HCT116 (cell line): Measurements from ENCODE around the gene ELFN1. TPM values are rescaled to one million over a fixed set of nuclear protein-coding genes. Genes with fewer than 3 reads are reported as not detected.

Experiments
- ATAC-seq: fragments of 200-7000 bp; cut with Tn5 transposase; 2 replicates; pipeline ENCODE4 v1.9.1; 2020; ENCODE audit warnings: mild to moderate bottlenecking, moderate library complexity
- BruUV-seq: library from RNA; stranded (reverse); fragments of 400-500 nt; replicated peaks from 2 replicates; lab custom pipeline; 2021; lab: Mats Ljungman, UMichigan
- CTCF ChIA-PET: fragments of 300-600 bp; sonication (Branson Sonifier 250); formaldehyde crosslinking; loops from one replicate; lab custom pipeline; 2021; ENCODE audit warnings: antibody characterized with exemption; lab: Charles Lee
- POLR2A ChIA-PET: fragments of 300-600, 350-600 bp; sonication (Branson Sonifier 250); formaldehyde crosslinking; loops from one replicate; lab custom pipeline; 2021; ENCODE audit warnings: antibody characterized with exemption; lab: Charles Lee
- RAD21 ChIA-PET, 2 experiments: fragments of 300-600 bp; sonication (Branson Sonifier 250); formaldehyde crosslinking; loops; one replicate each; lab custom pipeline; 2023; ENCODE audit warnings: low total read pairs in 2 of 2; ENCODE audit not compliant: uncharacterized antibody in 2 of 2, unreplicated experiment in 2 of 2, low non-redundant PET in 1 of 2; lab: Charles Lee
- DNase-seq: peaks from one replicate; pipeline ENCODE4 v3.0.0-alpha.2; 2010; ENCODE audit warnings: low read depth, low spot score
- H2AFZ ChIP-seq: fragments of 200-600 bp; shearing (Covaris generic), sonication (generic); 2 replicates; pipeline ENCODE4 v1.6.1; 2017; ENCODE audit warnings: low read depth, mixed run types, mixed read lengths, antibody characterized with exemption, low read length; ENCODE audit not compliant: poor library complexity, severe bottlenecking
- H3K27ac ChIP-seq: 2 replicates; pipeline ENCODE4 v1.5.1; 2012; ENCODE audit warnings: low read depth, low read length
- H3K27me3 ChIP-seq: fragments of 200-600 bp; sonication (generic); 2 replicates; pipeline ENCODE4 v1.6.1; 2016; ENCODE audit warnings: mixed run types, low read length, mixed read lengths; ENCODE audit not compliant: insufficient read depth
- H3K36me3 ChIP-seq, 2 experiments: fragments of 200-500 bp in 1 of 2; fragments of 200-600 bp in 1 of 2; sonication (Bioruptor generic) in 1 of 2; sonication (generic) in 1 of 2; 2 replicates each; pipeline versions ENCODE4 v1.5.1 to v1.6.1; 2014 to 2016; ENCODE audit warnings: low read length in 2 of 2, inconsistent platforms in 1 of 2, mixed read lengths in 1 of 2, mixed run types in 1 of 2; ENCODE audit not compliant: insufficient read depth in 2 of 2, control insufficient read depth in 1 of 2
- H3K4me1 ChIP-seq, 2 experiments: fragments of 200-600 bp in 1 of 2; sonication (generic) in 1 of 2; 2 replicates each; pipeline versions ENCODE4 v1.5.1 to v1.6.1; 2012 to 2017; ENCODE audit warnings: low read length in 2 of 2, inconsistent platforms in 1 of 2, mild to moderate bottlenecking in 1 of 2, mixed read lengths in 1 of 2, mixed run types in 1 of 2, moderate library complexity in 1 of 2; ENCODE audit not compliant: insufficient read depth in 2 of 2, control insufficient read depth in 1 of 2
- H3K4me2 ChIP-seq: fragments of 200-600 bp; sonication (generic); 2 replicates; pipeline ENCODE4 v1.6.1; 2017; ENCODE audit warnings: mixed run types, low read length, mixed read lengths
- H3K4me3 ChIP-seq, 2 experiments: fragments of 200-600 bp in 1 of 2; sonication (generic) in 1 of 2; replicated peaks in 1 of 2; 2 replicates each; pipeline ENCODE4 v1.5.1; 2011 to 2016; ENCODE audit warnings: low read length in 2 of 2, control low read depth in 1 of 2, low read depth in 1 of 2, mild to moderate bottlenecking in 1 of 2, mixed read lengths in 1 of 2, mixed run types in 1 of 2
- H3K79me2 ChIP-seq: fragments of 200-600 bp; sonication (generic); 2 replicates; pipeline ENCODE4 v1.6.1; 2017; ENCODE audit warnings: mild to moderate bottlenecking, mixed run types, low read length, moderate library complexity, mixed read lengths; ENCODE audit not compliant: insufficient read depth
- H3K9ac ChIP-seq: fragments of 200-600 bp; sonication (generic); 2 replicates; pipeline ENCODE4 v1.6.1; 2016; ENCODE audit warnings: low read length, mixed read lengths
- H3K9me2 ChIP-seq: fragments of 200-600 bp; sonication (generic), shearing (Covaris generic); 2 replicates; pipeline ENCODE4 v1.6.1; 2017; ENCODE audit warnings: mixed run types, mild to moderate bottlenecking, moderate library complexity; ENCODE audit not compliant: insufficient read depth
- H3K9me3 ChIP-seq, 2 experiments: fragments of 200-500 bp in 1 of 2; fragments of 200-600 bp in 1 of 2; sonication (Bioruptor generic) in 1 of 2; sonication (generic) in 1 of 2; 2 replicates each; pipeline ENCODE4 v1.6.1; 2014 to 2017; ENCODE audit warnings: low read length in 2 of 2, mixed read lengths in 2 of 2, inconsistent platforms in 1 of 2, low read depth in 1 of 2, mild to moderate bottlenecking in 1 of 2, mixed run types in 1 of 2, moderate library complexity in 1 of 2; ENCODE audit not compliant: control insufficient read depth in 1 of 2, insufficient read depth in 1 of 2
- H4K20me1 ChIP-seq: fragments of 200-600 bp; sonication (generic), shearing (Covaris generic); 2 replicates; pipeline ENCODE4 v1.6.1; 2017; ENCODE audit warnings: mixed run types, mild to moderate bottlenecking, moderate library complexity; ENCODE audit not compliant: insufficient read depth
- ATF3 ChIP-seq: IDR thresholded peaks from 2 replicates; pipeline ENCODE4 v1.6.1; 2012
- CBX3 ChIP-seq: IDR thresholded peaks from 2 replicates; pipeline ENCODE4 v1.6.1; 2012; ENCODE audit warnings: low read depth
- CEBPB ChIP-seq: IDR thresholded peaks from 2 replicates; pipeline ENCODE4 v1.6.1; 2012; ENCODE audit warnings: low read depth
- CTCF ChIP-seq, 3 experiments: fragments of 200-600 bp in 1 of 3; sonication (generic) in 1 of 3; IDR thresholded peaks in 2 of 3; conservative IDR thresholded peaks in 1 of 3; 2 replicates each; pipeline ENCODE4 v1.5.1; 2012 to 2017; ENCODE audit warnings: low read depth in 2 of 3, low read length in 2 of 3, antibody characterized with exemption in 1 of 3, borderline replicate concordance in 1 of 3, control low read depth in 1 of 3, mild to moderate bottlenecking in 1 of 3, mixed read lengths in 1 of 3, mixed run types in 1 of 3, moderate library complexity in 1 of 3; ENCODE audit not compliant: insufficient read depth in 1 of 3
- ELF1 ChIP-seq: IDR thresholded peaks from 2 replicates; pipeline ENCODE4 v1.6.1; 2012; ENCODE audit warnings: low read depth, borderline replicate concordance
- EZH2 ChIP-seq: fragments of 200-600 bp; sonication (generic); IDR thresholded peaks from 2 replicates; pipeline ENCODE4 v1.6.1; 2017; ENCODE audit warnings: antibody characterized with exemption, mixed run types
- FOSL1 ChIP-seq: IDR thresholded peaks from 2 replicates; pipeline ENCODE4 v1.6.1; 2012; ENCODE audit warnings: low read depth
- JUND ChIP-seq: IDR thresholded peaks from 2 replicates; pipeline ENCODE4 v1.6.1; 2012
- POLR2A ChIP-seq: IDR thresholded peaks from 2 replicates; pipeline ENCODE4 v1.7.0; 2011; ENCODE audit warnings: borderline replicate concordance; ENCODE audit not compliant: insufficient read depth, insufficient read length; ENCODE audit errors: extremely low read depth
- POLR2AphosphoS5 ChIP-seq: IDR thresholded peaks from 2 replicates; pipeline ENCODE4 v1.6.1; 2011; ENCODE audit warnings: mild to moderate bottlenecking, low read depth, low read length, moderate library complexity
- RAD21 ChIP-seq: IDR thresholded peaks from 2 replicates; pipeline ENCODE4 v1.6.1; 2012; ENCODE audit warnings: low read depth, mild to moderate bottlenecking
- REST ChIP-seq: IDR thresholded peaks from 2 replicates; pipeline ENCODE4 v1.6.1; 2012; ENCODE audit warnings: low read depth
- SIN3A ChIP-seq: IDR thresholded peaks from 2 replicates; pipeline ENCODE4 v1.6.1; 2012; ENCODE audit warnings: low read depth
- SRF ChIP-seq: IDR thresholded peaks from 2 replicates; pipeline ENCODE4 v1.6.1; 2012; ENCODE audit warnings: low read depth
- TCF7L2 ChIP-seq: IDR thresholded peaks from 2 replicates; pipeline ENCODE4 v1.7.0; 2011; ENCODE audit warnings: borderline replicate concordance, inconsistent platforms; ENCODE audit not compliant: insufficient read depth, insufficient read length; ENCODE audit errors: extremely low read depth
- YY1 ChIP-seq: IDR thresholded peaks from 2 replicates; pipeline ENCODE4 v1.6.1; 2011; ENCODE audit warnings: low read length, low read depth, moderate library complexity, mild to moderate bottlenecking; ENCODE audit not compliant: insufficient replicate concordance; ENCODE audit errors: extremely low read depth
- ZBTB33 ChIP-seq: IDR thresholded peaks from 2 replicates; pipeline ENCODE4 v1.6.1; 2011; ENCODE audit warnings: mild to moderate bottlenecking, low read length, moderate library complexity; ENCODE audit not compliant: insufficient replicate concordance; ENCODE audit errors: extremely low read depth
- ZNF274 ChIP-seq: fragments of 200-500 bp; sonication (Bioruptor generic); IDR thresholded peaks from 2 replicates; pipeline ENCODE4 v1.6.1; 2014; ENCODE audit warnings: mild to moderate bottlenecking, low read depth, low read length, inconsistent platforms
- intact Hi-C: fragments of 100-400 bp; cut with micrococcal nuclease; formaldehyde crosslinking; loops from 2 replicates; pipeline ENCODE4 v1.10.0; 2022
- total RNA-seq: library from RNA; stranded (reverse); gene quantifications from one replicate; pipeline ENCODE4 v1.2.1, GENCODE V29; 2021; ENCODE audit not compliant: unreplicated experiment

Gene ELFN1
- total RNA-seq, 1 experiment from 2014 or later: 4.4 TPM

GRCh38 chr7:1647961-1648672 lies 22.0 kb upstream of the ELFN1 start:
- Histone ChIP-seq H3K9ac (no peak overlapping the region), H3K4me3 (no peak overlapping the region), H3K27me3 (no peaks in the 10 kb centered on the region), H3K9me2 (no peaks in the 10 kb centered on the region), H2AFZ (no peak overlapping the region), H3K27ac (no peak overlapping the region), H3K79me2 (no peaks in the 10 kb centered on the region), H3K4me1 (peaks cover 0 to 7% of the 10 kb centered on the region in 2 experiments; a peak in 2 of 4 replicates), H3K4me2 (peak overlapping the region; percentile 23; the same call in 1 of the 2 replicates), H3K9me3 (no peaks in the 10 kb centered on the region), H3K36me3 (no peaks in the 10 kb centered on the region)
- ChIA-PET CTCF (no interaction called here), RAD21 (no interaction called here), POLR2A (no interaction called here)
- no peak for ATAC-seq
- no peak for DNase-seq
- BruUV-seq: no TSS peak
- intact Hi-C loops: no loop called here
- no peak for TF ChIP-seq CTCF (IDR thresholded peaks at IDR 0.05 in 2 of 3, conservative IDR thresholded peaks at IDR 0.05 in 1 of 3; ENCODE audit: borderline replicate concordance in 1 of 3, insufficient read depth in 1 of 3, low read depth in 2 of 3, low read length in 2 of 3)
- no peak for TF ChIP-seq ZNF274
- no peak for TF ChIP-seq SRF
- TF ChIP-seq ZBTB33: no peak
- TF ChIP-seq FOSL1: no peak
- TF ChIP-seq ELF1: no peak
- TF ChIP-seq ATF3: no peak
- TF ChIP-seq CBX3: no peak
- no peak for TF ChIP-seq SIN3A
- TF ChIP-seq RAD21: no peak
- no peak for TF ChIP-seq REST
- no peak for TF ChIP-seq CEBPB
- no peak for TF ChIP-seq YY1
- TF ChIP-seq POLR2AphosphoS5: no peak
- no peak for TF ChIP-seq TCF7L2
- TF ChIP-seq POLR2A: no peak
- no peak for TF ChIP-seq JUND
- no peak for TF ChIP-seq EZH2
- TF ChIP-seq, all 23 proteins: peak for 0
- H4K20me1 ChIP-seq: no peaks in the 10 kb centered on the region
